Lower leg skin (tissue), 4 donors: ENCODE data around the gene SEMA5B. TPM values are rescaled to one million over a fixed set of nuclear protein-coding genes. Genes with fewer than 3 reads are reported as not detected.

Experiments
- DNase-seq, 2 donors: peaks; one replicate each; pipeline ENCODE4 v3.0.0-alpha.2; 2019; ENCODE audit warnings: low spot score in 2 of 2
- H3K4me3 ChIP-seq: fragments of 200-600 bp; sonication (generic); 2 replicates; pipeline ENCODE4 v1.5.1; 2017; ENCODE audit warnings: mild to moderate bottlenecking, low read depth; ENCODE audit not compliant: poor library complexity, severe bottlenecking
- POLR2A ChIP-seq, 2 donors: fragments of 450-650 bp; IDR thresholded peaks; one replicate each; pipeline ENCODE4 v1.6.1; 2016 to 2017; ENCODE audit warnings: antibody characterized with exemption in 2 of 2, mild to moderate bottlenecking in 1 of 2, moderate library complexity in 1 of 2
- WGBS, 2 donors: methylation state at CpG; one replicate each; pipeline ENCODE4 v1.1.5; 2018; 5-methylcytosine and 5-hydroxymethylcytosine counted together
- intact Hi-C: fragments of 100-400 bp; cut with DNase I; formaldehyde crosslinking; loops from one replicate; pipeline ENCODE4 v1.15.0; 2023; ENCODE audit warnings: low total_unique reads
- total RNA-seq, 4 donors: library from RNA; depleted of rRNA; stranded (reverse); fragments of >200 nt; gene quantifications; one replicate each; pipeline ENCODE4 v1.1.0, GENCODE V29; 2016
- TF ChIP-seq, protein P1 (sequence below), 3 donors: fragments of 450-650 bp; IDR thresholded peaks; one replicate each; pipeline ENCODE4 v1.5.1; 2016; ENCODE audit warnings: antibody characterized with exemption in 3 of 3, mild to moderate bottlenecking in 3 of 3, moderate library complexity in 2 of 3

The SEMA5B gene
- total RNA-seq, 4 donors from 2014 or later: 0.21 to 1.8 (median 0.61) TPM

DNA sequence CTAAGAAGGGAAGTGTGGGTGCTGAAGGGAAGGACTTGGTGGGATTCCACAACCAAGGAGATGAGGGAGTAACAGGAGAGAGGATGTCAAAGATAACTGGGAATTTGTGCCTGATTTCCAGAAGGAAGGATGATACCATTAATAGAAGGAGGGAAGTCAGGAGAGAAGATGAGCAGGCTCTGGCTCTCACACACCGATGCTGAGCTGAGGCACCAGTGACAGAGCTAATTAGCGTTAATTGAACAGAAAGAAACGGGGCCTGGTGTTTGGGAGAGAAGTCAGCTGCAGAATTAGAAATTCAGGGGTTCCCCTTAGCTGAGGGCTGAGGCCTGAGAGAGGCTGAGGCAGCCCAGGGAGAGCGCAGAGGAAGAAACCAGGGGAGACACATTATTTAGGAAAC, 27.4 kb upstream of the SEMA5B start:
- TF ChIP-seq POLR2A (IDR thresholded peaks at IDR 0.05): no peak
- TF ChIP-seq, protein P1, sequence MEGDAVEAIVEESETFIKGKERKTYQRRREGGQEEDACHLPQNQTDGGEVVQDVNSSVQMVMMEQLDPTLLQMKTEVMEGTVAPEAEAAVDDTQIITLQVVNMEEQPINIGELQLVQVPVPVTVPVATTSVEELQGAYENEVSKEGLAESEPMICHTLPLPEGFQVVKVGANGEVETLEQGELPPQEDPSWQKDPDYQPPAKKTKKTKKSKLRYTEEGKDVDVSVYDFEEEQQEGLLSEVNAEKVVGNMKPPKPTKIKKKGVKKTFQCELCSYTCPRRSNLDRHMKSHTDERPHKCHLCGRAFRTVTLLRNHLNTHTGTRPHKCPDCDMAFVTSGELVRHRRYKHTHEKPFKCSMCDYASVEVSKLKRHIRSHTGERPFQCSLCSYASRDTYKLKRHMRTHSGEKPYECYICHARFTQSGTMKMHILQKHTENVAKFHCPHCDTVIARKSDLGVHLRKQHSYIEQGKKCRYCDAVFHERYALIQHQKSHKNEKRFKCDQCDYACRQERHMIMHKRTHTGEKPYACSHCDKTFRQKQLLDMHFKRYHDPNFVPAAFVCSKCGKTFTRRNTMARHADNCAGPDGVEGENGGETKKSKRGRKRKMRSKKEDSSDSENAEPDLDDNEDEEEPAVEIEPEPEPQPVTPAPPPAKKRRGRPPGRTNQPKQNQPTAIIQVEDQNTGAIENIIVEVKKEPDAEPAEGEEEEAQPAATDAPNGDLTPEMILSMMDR (IDR thresholded peaks at IDR 0.05): no peak
- 82 to 87% methylated on average over 4 of the region's 4 CpGs for WGBS, 2 donors
- no peak overlapping the region for H3K4me3 ChIP-seq
- intact Hi-C loops: no loop called here
- DNase-seq: no peak

DNA sequence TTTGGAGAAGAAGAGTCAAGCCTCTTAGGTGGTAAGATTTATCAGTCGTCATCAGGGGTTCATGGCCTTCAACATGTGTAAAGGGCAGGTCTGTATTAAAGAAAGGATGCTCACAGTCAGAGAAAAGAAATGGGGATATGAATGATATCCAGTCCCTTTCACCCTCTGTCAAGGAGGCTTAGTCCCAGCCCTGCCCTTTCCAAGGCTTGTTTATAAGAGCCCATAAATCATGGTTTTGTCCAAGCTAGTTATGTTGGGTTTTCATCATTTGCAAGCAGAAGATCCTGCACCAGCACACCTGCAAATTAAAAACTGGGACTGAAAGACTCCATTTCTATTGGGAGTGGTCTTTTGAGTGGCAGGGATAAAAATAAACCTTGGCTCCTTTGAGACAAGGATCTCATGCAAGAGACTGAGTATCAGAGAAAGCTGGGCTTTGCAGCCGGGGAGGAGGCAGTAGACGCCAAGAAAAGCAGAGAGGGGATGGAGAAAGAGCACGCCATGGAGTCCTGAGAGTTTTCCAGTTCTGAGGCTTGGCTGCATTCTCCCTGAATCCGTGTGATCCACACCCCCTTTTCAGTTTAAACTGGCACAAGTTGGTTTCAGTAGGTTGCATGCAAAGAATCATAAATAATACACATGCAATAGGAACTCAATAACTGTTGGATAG, 26.7 kb upstream of the SEMA5B start:
- WGBS, 2 donors: 52 to 57% methylated on average over 5 of the region's 5 CpGs
- H3K4me3 ChIP-seq: no peak overlapping the region
- no peak for DNase-seq
- no peak for TF ChIP-seq POLR2A (IDR thresholded peaks at IDR 0.05)
- TF ChIP-seq, protein P1 (IDR thresholded peaks at IDR 0.05): no peak
- intact Hi-C loops: no loop called here

GRCh38 chr3:123053107-123053506, 25.5 kb upstream of the SEMA5B start:
- WGBS, 2 donors: 63 to 70% methylated on average over 2 of the region's 2 CpGs

GRCh38 chr3:123050666-123051065, 23.1 kb upstream of the SEMA5B start:
- intact Hi-C loops: no loop called here
- no peak for TF ChIP-seq POLR2A (IDR thresholded peaks at IDR 0.05)
- TF ChIP-seq, protein P1 (IDR thresholded peaks at IDR 0.05): no peak
- DNase-seq: peak in 1 of 2 donors; percentile 23
- H3K4me3 ChIP-seq: no peak overlapping the region
- WGBS, 2 donors: 83 to 95% methylated on average over 2 of the region's 2 CpGs

More at GRCh38 chr3:123053107-123053506, 25.5 kb upstream of the SEMA5B start:
- TF ChIP-seq, protein P1 (IDR thresholded peaks at IDR 0.05): no peak
- TF ChIP-seq POLR2A (IDR thresholded peaks at IDR 0.05): no peak
- H3K4me3 ChIP-seq: no peak overlapping the region
- intact Hi-C loops: no loop called here
- DNase-seq: no peak

DNA sequence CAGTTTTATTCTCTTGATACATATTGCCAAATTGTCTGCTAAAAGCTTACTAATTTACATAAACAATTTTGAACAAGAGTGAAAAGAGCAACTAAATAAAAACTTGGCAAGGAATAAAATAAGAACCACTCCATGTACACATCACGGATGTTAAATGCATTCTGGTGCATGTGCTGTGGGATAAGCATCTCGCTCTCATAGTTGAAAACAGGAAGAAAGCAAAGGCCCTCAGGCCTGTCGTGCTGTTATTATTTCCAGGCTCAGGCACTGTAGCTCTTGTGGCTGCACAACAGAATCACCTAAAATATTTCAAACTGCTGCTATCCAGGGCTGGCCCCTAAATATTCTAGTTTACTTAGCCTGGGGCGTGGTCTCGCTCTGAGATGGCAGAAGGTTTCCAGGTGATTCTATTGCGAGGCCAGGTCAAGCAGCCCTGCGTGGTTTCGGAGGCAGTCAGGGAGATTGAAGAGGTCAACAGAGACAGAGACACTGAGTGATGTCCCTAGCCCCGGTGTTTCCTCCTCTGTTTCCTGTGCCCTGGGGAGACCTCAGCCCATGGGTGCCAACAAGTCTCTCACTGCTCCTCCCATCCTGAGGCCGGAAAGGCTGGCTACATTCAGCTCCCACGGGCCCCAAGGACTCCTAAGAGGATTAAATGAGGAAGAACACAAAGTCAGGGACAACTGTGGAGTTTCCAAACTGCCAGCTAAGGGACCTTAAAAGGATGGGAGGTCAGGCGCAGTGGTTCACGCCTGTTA, 21.1 kb upstream of the SEMA5B start:
- intact Hi-C loops: no loop called here
- 77 to 79% methylated on average over 11 to 13 of the region's 13 CpGs for WGBS, 2 donors
- H3K4me3 ChIP-seq: no peak overlapping the region
- no peak for DNase-seq
- TF ChIP-seq, protein P1 (IDR thresholded peaks at IDR 0.05): no peak
- no peak for TF ChIP-seq POLR2A (IDR thresholded peaks at IDR 0.05)
